ENCODE results near the gene GTPBP4.

DNA sequence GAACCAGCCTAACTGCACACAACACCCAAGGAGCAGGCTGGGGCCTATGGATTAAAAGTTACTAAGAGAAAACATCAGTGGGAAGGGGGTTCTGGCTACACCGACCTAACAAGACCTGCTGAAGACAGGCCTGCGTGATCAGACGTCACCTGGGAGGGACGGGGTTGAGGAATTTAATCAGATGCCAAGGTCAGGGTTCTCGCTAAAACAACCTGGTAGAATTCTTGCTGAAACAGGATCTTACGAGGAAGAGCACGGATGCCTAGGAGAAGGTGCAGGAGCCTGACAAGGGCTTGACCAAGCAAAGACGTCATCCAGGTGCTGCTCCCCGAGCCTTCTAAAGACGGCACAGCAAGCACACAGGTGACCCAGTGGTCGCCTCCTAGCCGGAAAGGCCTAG, 35.9 kb downstream of the GTPBP4 start:
- TF ChIP-seq, protein P1, sequence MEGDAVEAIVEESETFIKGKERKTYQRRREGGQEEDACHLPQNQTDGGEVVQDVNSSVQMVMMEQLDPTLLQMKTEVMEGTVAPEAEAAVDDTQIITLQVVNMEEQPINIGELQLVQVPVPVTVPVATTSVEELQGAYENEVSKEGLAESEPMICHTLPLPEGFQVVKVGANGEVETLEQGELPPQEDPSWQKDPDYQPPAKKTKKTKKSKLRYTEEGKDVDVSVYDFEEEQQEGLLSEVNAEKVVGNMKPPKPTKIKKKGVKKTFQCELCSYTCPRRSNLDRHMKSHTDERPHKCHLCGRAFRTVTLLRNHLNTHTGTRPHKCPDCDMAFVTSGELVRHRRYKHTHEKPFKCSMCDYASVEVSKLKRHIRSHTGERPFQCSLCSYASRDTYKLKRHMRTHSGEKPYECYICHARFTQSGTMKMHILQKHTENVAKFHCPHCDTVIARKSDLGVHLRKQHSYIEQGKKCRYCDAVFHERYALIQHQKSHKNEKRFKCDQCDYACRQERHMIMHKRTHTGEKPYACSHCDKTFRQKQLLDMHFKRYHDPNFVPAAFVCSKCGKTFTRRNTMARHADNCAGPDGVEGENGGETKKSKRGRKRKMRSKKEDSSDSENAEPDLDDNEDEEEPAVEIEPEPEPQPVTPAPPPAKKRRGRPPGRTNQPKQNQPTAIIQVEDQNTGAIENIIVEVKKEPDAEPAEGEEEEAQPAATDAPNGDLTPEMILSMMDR (conservative IDR thresholded peaks at IDR 0.05; ENCODE audit: low read depth, low read length) = no peak
- no peak for TF ChIP-seq EZH2phosphoT487 (IDR thresholded peaks at IDR 0.05; ENCODE audit: borderline replicate concordance, low read length)
